ENCODE measurements around the gene EHD1.

- TF ChIP-seq CTCF (IDR thresholded peaks at IDR 0.05) (no peak), POLR2AphosphoS5 (IDR thresholded peaks at IDR 0.05) (no peak), POLR2A (IDR thresholded peaks at IDR 0.05) (no peak), EP300 (IDR thresholded peaks at IDR 0.05) (no peak)
Observed at GRCh38 chr11:64853709-64854108, 24.7 kb downstream of the EHD1 start.

Measured in upper lobe of left lung (tissue), 4 donors.